Mesendoderm (in vitro differentiated cells): ENCODE results near the gene TMEM100.

Experiments
- DNase-seq: peaks from one replicate; pipeline ENCODE4 v3.0.0; 2013
- H2AK5ac ChIP-seq: 2 replicates; pipeline ENCODE4 v1.6.1; 2013; ENCODE audit warnings: low read length, inconsistent platforms
- H2BK120ac ChIP-seq: 2 replicates; pipeline ENCODE4 v1.6.1; 2013; ENCODE audit warnings: low read depth, mild to moderate bottlenecking, low read length, moderate library complexity, mixed read lengths
- H2BK15ac ChIP-seq: replicated peaks from 2 replicates; pipeline ENCODE4 v1.6.1; 2013; ENCODE audit warnings: low read depth, mild to moderate bottlenecking, moderate library complexity
- H2BK5ac ChIP-seq: 2 replicates; pipeline ENCODE4 v1.6.1; 2013; ENCODE audit warnings: low read length, inconsistent platforms
- H3K18ac ChIP-seq: 2 replicates; pipeline ENCODE4 v1.6.1; 2013; ENCODE audit warnings: mild to moderate bottlenecking, low read length, mixed read lengths
- H3K23ac ChIP-seq: one replicate; pipeline ENCODE4 v1.6.1; 2013; ENCODE audit warnings: low read length
- H3K27ac ChIP-seq: 2 replicates; pipeline ENCODE4 v1.5.1; 2013; ENCODE audit warnings: low read depth, mild to moderate bottlenecking, inconsistent platforms, low read length, moderate library complexity
- H3K27me3 ChIP-seq: 2 replicates; pipeline ENCODE4 v1.6.1; 2013; ENCODE audit warnings: low read length, control low read depth, mild to moderate bottlenecking, inconsistent platforms; ENCODE audit not compliant: insufficient read depth, poor library complexity
- H3K36me3 ChIP-seq: 2 replicates; pipeline ENCODE4 v1.6.1; 2013; ENCODE audit warnings: low read length, inconsistent platforms; ENCODE audit not compliant: control insufficient read depth, insufficient read depth
- H3K4ac ChIP-seq: one replicate; pipeline ENCODE4 v1.6.1; 2013; ENCODE audit warnings: low read depth, mild to moderate bottlenecking, low read length, moderate library complexity
- H3K4me1 ChIP-seq: 2 replicates; pipeline ENCODE4 v1.6.1; 2013; ENCODE audit warnings: low read depth, low read length, inconsistent platforms; ENCODE audit not compliant: control insufficient read depth
- H3K4me2 ChIP-seq: 2 replicates; pipeline ENCODE4 v1.6.1; 2013; ENCODE audit warnings: low read length
- H3K4me3 ChIP-seq: 2 replicates; pipeline ENCODE4 v1.5.1; 2013; ENCODE audit warnings: mild to moderate bottlenecking, low read length
- H3K56ac ChIP-seq: one replicate; pipeline ENCODE4 v1.6.1; 2013; ENCODE audit warnings: low read length
- H3K79me1 ChIP-seq: 2 replicates; pipeline ENCODE4 v1.6.1; 2013; ENCODE audit warnings: low read length, inconsistent platforms
- H3K79me2 ChIP-seq: 2 replicates; pipeline ENCODE4 v1.6.1; 2013; ENCODE audit warnings: mild to moderate bottlenecking, low read length; ENCODE audit not compliant: control insufficient read depth, insufficient read depth
- H3K9ac ChIP-seq: 2 replicates; pipeline ENCODE4 v1.6.1; 2013; ENCODE audit warnings: low read length, inconsistent platforms
- H4K5ac ChIP-seq: one replicate; pipeline ENCODE4 v1.6.1; 2013; ENCODE audit warnings: low read length
- H4K8ac ChIP-seq: one replicate; pipeline ENCODE4 v1.6.1; 2013; ENCODE audit warnings: low read depth, mild to moderate bottlenecking, control low read depth, low read length, moderate library complexity
- WGBS: extraction: QIAGEN DNeasy Blood & Tissue Kit; methylation state at CpG from one replicate; pipeline ENCODE4 v1.1.7; 2013; ENCODE audit warnings: low lambda C conversion rate, missing lambda C conversion rate; ENCODE audit not compliant: insufficient coverage; ENCODE audit errors: extremely low coverage; 5-methylcytosine and 5-hydroxymethylcytosine counted together

TMEM100 gene

DNA sequence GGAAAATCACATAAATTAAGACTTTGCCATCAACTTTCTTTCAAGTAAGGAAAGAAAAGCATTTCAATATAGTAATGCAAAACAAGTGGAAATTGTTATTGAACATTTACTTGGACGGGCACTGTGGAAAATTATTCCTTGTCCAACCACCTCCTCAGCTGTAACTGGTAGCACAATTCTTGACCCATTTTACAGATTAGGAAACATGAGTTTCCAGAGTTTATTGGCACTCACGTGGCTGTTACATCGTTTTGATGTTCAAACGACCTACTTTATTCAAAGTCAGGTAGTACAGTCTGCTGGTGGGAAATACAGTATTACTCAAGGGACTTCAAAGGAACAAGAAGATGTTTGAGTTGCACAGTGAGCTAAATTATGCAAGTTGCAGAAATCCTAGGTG is 27.3 kb upstream of the TMEM100 start:
- Histone ChIP-seq H3K79me1 (peaks cover 7% of the 10 kb centered on the region), H4K8ac (no peak overlapping the region), H3K9ac (no peak overlapping the region), H3K79me2 (peaks cover 2% of the 10 kb centered on the region), H2BK15ac (no peak overlapping the region), H3K27me3 (no peaks in the 10 kb centered on the region), H2BK5ac (no peak overlapping the region), H4K5ac (no peak overlapping the region), H3K36me3 (no peaks in the 10 kb centered on the region), H3K56ac (no peak overlapping the region), H3K4ac (no peak overlapping the region), H3K27ac (no peak overlapping the region), H3K18ac (no peak overlapping the region), H3K23ac (no peak overlapping the region), H3K4me1 (peaks cover 2% of the 10 kb centered on the region), H2AK5ac (no peak overlapping the region), H3K4me3 (no peak overlapping the region), H2BK120ac (no peak overlapping the region), H3K4me2 (no peak overlapping the region)
- DNase-seq: no peak
- no CpG with 5 or more reads among the region's 4 CpGs for WGBS

DNA sequence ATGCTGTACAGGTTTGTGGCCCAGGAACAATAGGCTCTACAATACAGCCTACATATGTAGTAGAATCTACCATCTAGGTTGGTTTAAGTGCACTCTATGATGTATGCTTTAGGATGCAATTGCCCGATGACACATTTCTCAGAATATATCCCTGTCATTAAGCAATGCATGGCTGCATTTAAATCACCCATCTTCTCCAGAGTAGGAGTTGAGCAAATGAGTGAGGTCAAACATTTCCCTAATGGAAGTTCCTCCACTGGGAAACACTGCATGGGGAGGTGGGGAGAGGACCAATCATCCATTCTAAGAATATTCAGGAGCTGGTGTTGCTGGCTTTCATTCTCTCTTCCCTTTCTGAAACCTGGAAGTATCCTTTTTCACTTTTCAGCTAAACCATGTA is 26.2 kb upstream of the TMEM100 start:
- Histone ChIP-seq H3K56ac (no peak overlapping the region), H3K27me3 (no peaks in the 10 kb centered on the region), H3K23ac (no peak overlapping the region), H3K79me1 (peaks cover 6% of the 10 kb centered on the region), H3K36me3 (no peaks in the 10 kb centered on the region), H2BK120ac (no peak overlapping the region), H2BK15ac (no peak overlapping the region), H3K18ac (no peak overlapping the region), H3K4ac (no peak overlapping the region), H3K27ac (no peak overlapping the region), H3K4me3 (no peak overlapping the region), H4K5ac (no peak overlapping the region), H2BK5ac (no peak overlapping the region), H3K79me2 (peaks cover 2% of the 10 kb centered on the region), H3K4me1 (peaks cover 2% of the 10 kb centered on the region), H4K8ac (no peak overlapping the region), H3K4me2 (no peak overlapping the region), H3K9ac (no peak overlapping the region), H2AK5ac (no peak overlapping the region)
- DNase-seq: no peak
- no CpG with 5 or more reads among the region's 1 CpG for WGBS

DNA sequence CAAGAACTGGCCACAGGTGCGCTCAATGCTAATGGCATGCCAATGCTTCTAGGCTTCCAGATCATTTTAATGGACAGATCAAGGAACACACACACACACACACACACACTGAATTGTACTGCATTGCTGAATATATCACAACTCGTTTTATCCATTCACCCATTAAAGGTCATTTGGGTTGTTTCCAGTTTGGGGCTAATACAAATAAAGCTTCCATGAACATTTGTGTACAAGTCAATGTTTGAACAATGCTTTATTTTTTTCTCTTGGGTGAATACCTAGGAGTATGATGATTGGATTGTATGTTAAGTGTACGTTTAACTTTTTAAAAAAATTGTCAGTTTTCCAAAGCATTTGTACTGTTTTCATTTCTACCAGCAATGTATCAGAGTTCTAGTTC is 24.5 kb upstream of the TMEM100 start:
- Histone ChIP-seq H3K18ac (no peak overlapping the region), H2BK120ac (no peak overlapping the region), H3K27ac (no peak overlapping the region), H3K4me2 (no peak overlapping the region), H3K27me3 (no peaks in the 10 kb centered on the region), H3K9ac (no peak overlapping the region), H3K4ac (no peak overlapping the region), H3K23ac (no peak overlapping the region), H2BK5ac (no peak overlapping the region), H4K5ac (no peak overlapping the region), H2AK5ac (no peak overlapping the region), H3K4me1 (peaks cover 2% of the 10 kb centered on the region), H3K56ac (no peak overlapping the region), H4K8ac (no peak overlapping the region), H3K79me1 (peaks cover 3% of the 10 kb centered on the region), H2BK15ac (no peak overlapping the region), H3K4me3 (no peak overlapping the region), H3K79me2 (no peaks in the 10 kb centered on the region), H3K36me3 (no peaks in the 10 kb centered on the region)
- no peak for DNase-seq
- WGBS: no CpG with 5 or more reads among the region's 3 CpGs

DNA sequence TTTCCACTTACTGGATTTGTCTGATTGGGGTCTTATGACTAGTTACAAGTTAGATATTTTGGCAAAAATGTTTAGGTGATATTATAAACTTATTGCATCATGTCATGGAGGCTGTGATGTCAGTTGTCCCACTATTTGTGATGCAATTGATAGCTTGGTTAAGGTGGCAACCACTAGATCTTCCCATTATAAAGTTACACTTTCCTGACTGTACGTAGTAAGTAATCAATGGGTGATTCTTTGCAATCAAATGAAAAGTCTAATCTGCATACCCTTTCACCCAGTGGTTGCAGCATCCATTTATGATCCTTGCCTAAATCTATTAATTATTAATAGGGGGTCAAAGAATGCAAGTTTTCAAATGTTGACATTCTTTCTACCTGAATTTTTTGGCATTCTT is 23.8 kb upstream of the TMEM100 start:
- Histone ChIP-seq H3K56ac (no peak overlapping the region), H3K27ac (no peak overlapping the region), H3K36me3 (no peaks in the 10 kb centered on the region), H3K4ac (no peak overlapping the region), H3K79me1 (no peaks in the 10 kb centered on the region), H3K23ac (no peak overlapping the region), H3K4me1 (no peaks in the 10 kb centered on the region), H4K5ac (no peak overlapping the region), H4K8ac (no peak overlapping the region), H3K9ac (no peak overlapping the region), H2AK5ac (no peak overlapping the region), H2BK5ac (no peak overlapping the region), H2BK15ac (no peak overlapping the region), H3K4me2 (no peak overlapping the region), H3K18ac (no peak overlapping the region), H3K27me3 (no peaks in the 10 kb centered on the region), H3K4me3 (no peak overlapping the region), H2BK120ac (no peak overlapping the region), H3K79me2 (no peaks in the 10 kb centered on the region)
- WGBS: no CpG with 5 or more reads among the region's 1 CpG
- DNase-seq: no peak

DNA sequence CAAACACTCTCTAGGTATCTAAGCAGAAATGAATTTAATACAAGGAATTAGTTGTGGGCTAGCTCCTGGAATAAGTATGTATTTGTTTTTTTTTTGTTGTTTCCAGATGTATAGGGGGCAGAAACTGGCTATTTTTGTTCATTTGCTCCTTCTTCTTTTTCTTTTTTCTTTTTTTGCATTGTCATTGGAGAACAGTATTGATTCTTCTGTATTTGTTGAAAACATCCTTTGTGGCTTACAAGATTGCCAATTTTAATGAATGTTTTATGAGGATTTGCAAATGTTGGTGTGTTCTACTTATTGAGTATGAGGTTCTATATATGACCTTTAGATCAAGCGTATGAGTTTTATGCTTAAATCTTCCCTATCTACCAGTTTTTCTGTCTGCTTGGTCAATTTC is 22.6 kb upstream of the TMEM100 start:
- H3K27ac ChIP-seq: no peak overlapping the region
- no peak overlapping the region for H2BK120ac ChIP-seq
- H2BK15ac ChIP-seq: no peak overlapping the region
- no peak overlapping the region for H3K9ac ChIP-seq
- no peaks in the 10 kb centered on the region for H3K79me2 ChIP-seq
- no peak for DNase-seq
- no peaks in the 10 kb centered on the region for H3K36me3 ChIP-seq
- no peak overlapping the region for H3K4me3 ChIP-seq
- no peak overlapping the region for H3K23ac ChIP-seq
- no peak overlapping the region for H4K5ac ChIP-seq
- no peak overlapping the region for H3K18ac ChIP-seq
- no peak overlapping the region for H3K56ac ChIP-seq
- no peak overlapping the region for H3K4me2 ChIP-seq
- no peaks in the 10 kb centered on the region for H3K27me3 ChIP-seq
- H3K4me1 ChIP-seq: no peaks in the 10 kb centered on the region
- H2BK5ac ChIP-seq: no peak overlapping the region
- no CpG with 5 or more reads among the region's 1 CpG for WGBS
- no peak overlapping the region for H2AK5ac ChIP-seq
- H3K4ac ChIP-seq: no peak overlapping the region
- no peak overlapping the region for H4K8ac ChIP-seq
- no peaks in the 10 kb centered on the region for H3K79me1 ChIP-seq

DNA sequence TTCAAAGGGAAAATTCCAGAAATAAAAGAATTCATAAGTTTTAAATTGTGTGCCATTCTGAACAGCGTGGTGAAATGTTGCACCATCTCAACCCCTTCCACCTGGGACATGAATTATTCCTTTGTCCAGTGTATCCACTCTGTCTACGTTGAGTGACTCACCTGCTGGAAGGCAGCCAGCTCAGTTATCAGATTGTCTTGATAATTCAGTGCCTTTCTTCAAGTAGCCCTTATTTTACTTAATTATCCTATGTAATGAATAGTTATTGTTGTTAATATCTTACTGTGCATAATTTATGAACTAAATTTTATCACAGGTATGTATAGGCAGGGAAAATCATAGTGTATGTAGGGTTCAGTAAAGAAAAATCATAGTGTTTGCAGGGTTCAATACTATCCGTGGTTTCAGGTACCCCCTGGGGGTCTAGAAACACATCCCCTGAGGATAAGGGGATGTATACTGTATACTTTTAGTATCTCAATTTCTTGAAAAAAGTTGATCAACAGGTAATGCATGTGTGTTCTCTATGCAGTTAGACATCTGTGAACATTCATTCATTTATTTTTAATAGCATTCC is 20.5 kb upstream of the TMEM100 start:
- no peak overlapping the region for H3K27ac ChIP-seq
- no peak overlapping the region for H4K8ac ChIP-seq
- H3K18ac ChIP-seq: no peak overlapping the region
- no peak overlapping the region for H3K9ac ChIP-seq
- H3K4me3 ChIP-seq: no peak overlapping the region
- no peak overlapping the region for H3K56ac ChIP-seq
- H3K79me1 ChIP-seq: no peaks in the 10 kb centered on the region
- WGBS: no CpG with 5 or more reads among the region's 3 CpGs
- no peak for DNase-seq
- H3K4me2 ChIP-seq: no peak overlapping the region
- H2BK5ac ChIP-seq: no peak overlapping the region
- no peak overlapping the region for H4K5ac ChIP-seq
- H3K27me3 ChIP-seq: no peaks in the 10 kb centered on the region
- H3K79me2 ChIP-seq: no peaks in the 10 kb centered on the region
- H3K4ac ChIP-seq: no peak overlapping the region
- no peaks in the 10 kb centered on the region for H3K36me3 ChIP-seq
- no peak overlapping the region for H2AK5ac ChIP-seq
- H3K4me1 ChIP-seq: no peaks in the 10 kb centered on the region
- H2BK15ac ChIP-seq: no peak overlapping the region
- H3K23ac ChIP-seq: no peak overlapping the region
- H2BK120ac ChIP-seq: no peak overlapping the region
